PC-9 (cell line): ENCODE data around the gene EDEM2. TPM values are rescaled to one million over a fixed set of nuclear protein-coding genes. Genes with fewer than 3 reads are reported as not detected.
"Not testable (repeated sequence)": the region's sequence is repeated elsewhere in the genome, so short reads cannot be mapped to it uniquely, and the experiment has no call there.

Experiments
- BruUV-seq: library from RNA; stranded (reverse); fragments of 400-500 nt; replicated peaks from 2 replicates; lab custom pipeline; 2021; lab: Mats Ljungman, UMichigan
- CTCF ChIA-PET: fragments of 300-600 bp; sonication (Branson Sonifier 250); formaldehyde crosslinking; loops from one replicate; lab custom pipeline; 2022; ENCODE audit warnings: antibody characterized with exemption; lab: Charles Lee
- POLR2A ChIA-PET: fragments of 300-600 bp; sonication (Branson Sonifier 250); formaldehyde crosslinking; loops from one replicate; lab custom pipeline; 2022; ENCODE audit warnings: antibody characterized with exemption; ENCODE audit not compliant: unreplicated experiment; lab: Charles Lee
- DNase-seq, 2 experiments: peaks; one replicate each; pipeline versions ENCODE4 v3.0.0 to v3.0.0-alpha.2; 2015 to 2022; ENCODE audit warnings: mixed read lengths in 1 of 2
- H2AFZ ChIP-seq: fragments of 200-600 bp; sonication (generic); 2 replicates; pipeline ENCODE4 v1.8.1; 2017; ENCODE audit warnings: antibody characterized with exemption
- H3F3A ChIP-seq: fragments of 200-600 bp; sonication (generic); 2 replicates; pipeline ENCODE4 v1.8.1; 2017; ENCODE audit warnings: antibody characterized with exemption, mild to moderate bottlenecking, low read depth; ENCODE audit not compliant: insufficient read depth
- H3K27ac ChIP-seq: fragments of 200-600 bp; sonication (generic); 2 replicates; pipeline ENCODE4 v1.6.1; 2016; ENCODE audit warnings: mixed run types
- H3K27me3 ChIP-seq: fragments of 200-600 bp; sonication (generic); 2 replicates; pipeline ENCODE4 v1.6.1; 2016; ENCODE audit warnings: low read depth, mixed run types; ENCODE audit not compliant: insufficient read depth
- H3K36me3 ChIP-seq: fragments of 200-600 bp; sonication (generic); 2 replicates; pipeline ENCODE4 v1.6.1; 2016; ENCODE audit warnings: low read depth, mixed run types
- H3K4me1 ChIP-seq: fragments of 200-600 bp; sonication (generic); replicated peaks from 2 replicates; pipeline ENCODE4 v1.6.1; 2016; ENCODE audit warnings: mixed run types; ENCODE audit not compliant: insufficient read depth
- H3K4me2 ChIP-seq: fragments of 200-600 bp; sonication (generic); 2 replicates; pipeline ENCODE4 v1.6.1; 2017; ENCODE audit warnings: mixed run types
- H3K4me3 ChIP-seq: fragments of 200-600 bp; sonication (generic); 2 replicates; pipeline ENCODE4 v1.6.1; 2016; ENCODE audit warnings: mixed run types
- H3K79me2 ChIP-seq: fragments of 200-600 bp; sonication (generic); 2 replicates; pipeline ENCODE4 v1.6.1; 2017; ENCODE audit warnings: low read depth, mixed run types
- H3K9me2 ChIP-seq: fragments of 200-600 bp; sonication (generic); 2 replicates; pipeline ENCODE4 v1.8.1; 2017; ENCODE audit warnings: mild to moderate bottlenecking; ENCODE audit not compliant: insufficient read depth
- H3K9me3 ChIP-seq: fragments of 200-600 bp; sonication (generic); 2 replicates; pipeline ENCODE4 v1.8.1; 2016; ENCODE audit warnings: low read depth; ENCODE audit not compliant: insufficient read depth
- H4K20me1 ChIP-seq: fragments of 200-600 bp; sonication (generic); 2 replicates; pipeline ENCODE4 v1.8.1; 2017; ENCODE audit not compliant: insufficient read depth
- EZH2 ChIP-seq: fragments of 200-600 bp; sonication (generic); IDR thresholded peaks from 2 replicates; pipeline ENCODE4 v1.8.0; 2017; ENCODE audit warnings: antibody characterized with exemption, low read depth
- intact Hi-C: fragments of 100-400 bp; cut with micrococcal nuclease; formaldehyde crosslinking; loops from one replicate; pipeline ENCODE4 v1.10.0; 2022; ENCODE audit not compliant: unreplicated experiment
- total RNA-seq: library from RNA; stranded (reverse); gene quantifications from 2 replicates; pipeline ENCODE4 v1.2.3, GENCODE V29; 2021
- TF ChIP-seq, protein P1 (sequence below): fragments of 200-600 bp; sonication (generic); conservative IDR thresholded peaks from 2 replicates; pipeline ENCODE4 v1.6.1; 2017; ENCODE audit warnings: mixed run types, antibody characterized with exemption, mild to moderate bottlenecking, moderate library complexity

The EDEM2 gene
- total RNA-seq, 1 experiment from 2014 or later, result 34.9 TPM

DNA sequence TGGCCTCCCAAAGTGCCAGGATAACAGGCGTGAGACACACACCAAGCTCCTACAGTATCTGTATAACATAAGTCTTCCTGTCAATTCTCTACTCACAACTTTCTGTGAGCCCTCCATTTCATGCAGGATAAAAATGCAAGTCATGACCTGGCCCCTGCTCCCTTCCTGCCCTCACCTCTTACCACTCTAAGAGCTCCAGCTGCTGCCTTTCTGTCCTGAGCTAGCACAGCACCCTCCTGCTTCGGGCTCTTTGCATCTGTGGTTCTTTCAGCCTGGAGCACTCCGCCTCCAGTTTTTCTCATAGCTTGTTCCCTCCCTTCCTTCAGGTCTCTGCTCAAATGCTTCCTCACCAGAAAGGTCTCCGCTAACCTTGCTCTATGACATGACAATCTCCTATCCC is 30.9 kb downstream of the EDEM2 start:
- H3K4me3 ChIP-seq, result no peak overlapping the region
- H3K27me3 ChIP-seq, result no peaks in the 10 kb centered on the region
- H2AFZ ChIP-seq, result no peak overlapping the region
- H3F3A ChIP-seq, result peaks cover 8% of the 10 kb centered on the region
- BruUV-seq, result no TSS peak
- no peak overlapping the region for H3K27ac ChIP-seq
- peaks cover 20% of the 10 kb centered on the region for H3K36me3 ChIP-seq
- no peaks in the 10 kb centered on the region for H4K20me1 ChIP-seq
- H3K4me2 ChIP-seq, result no peak overlapping the region
- CTCF ChIA-PET, result interaction anchor here (0.6 to 0.7 kb wide), 2 partner anchors 20 to 308 kb away, joined by 3 to 21 read pairs; no protein-coding TSS in a partner anchor
- no peaks in the 10 kb centered on the region for H3K9me2 ChIP-seq
- TF ChIP-seq, protein P1, sequence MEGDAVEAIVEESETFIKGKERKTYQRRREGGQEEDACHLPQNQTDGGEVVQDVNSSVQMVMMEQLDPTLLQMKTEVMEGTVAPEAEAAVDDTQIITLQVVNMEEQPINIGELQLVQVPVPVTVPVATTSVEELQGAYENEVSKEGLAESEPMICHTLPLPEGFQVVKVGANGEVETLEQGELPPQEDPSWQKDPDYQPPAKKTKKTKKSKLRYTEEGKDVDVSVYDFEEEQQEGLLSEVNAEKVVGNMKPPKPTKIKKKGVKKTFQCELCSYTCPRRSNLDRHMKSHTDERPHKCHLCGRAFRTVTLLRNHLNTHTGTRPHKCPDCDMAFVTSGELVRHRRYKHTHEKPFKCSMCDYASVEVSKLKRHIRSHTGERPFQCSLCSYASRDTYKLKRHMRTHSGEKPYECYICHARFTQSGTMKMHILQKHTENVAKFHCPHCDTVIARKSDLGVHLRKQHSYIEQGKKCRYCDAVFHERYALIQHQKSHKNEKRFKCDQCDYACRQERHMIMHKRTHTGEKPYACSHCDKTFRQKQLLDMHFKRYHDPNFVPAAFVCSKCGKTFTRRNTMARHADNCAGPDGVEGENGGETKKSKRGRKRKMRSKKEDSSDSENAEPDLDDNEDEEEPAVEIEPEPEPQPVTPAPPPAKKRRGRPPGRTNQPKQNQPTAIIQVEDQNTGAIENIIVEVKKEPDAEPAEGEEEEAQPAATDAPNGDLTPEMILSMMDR, result no peak
- TF ChIP-seq EZH2, result no peak
- no peaks in the 10 kb centered on the region for H3K79me2 ChIP-seq
- intact Hi-C loops, result no loop called here
- no peaks in the 10 kb centered on the region for H3K9me3 ChIP-seq
- no peak for DNase-seq
- H3K4me1 ChIP-seq, result peaks cover 15% of the 10 kb centered on the region
- POLR2A ChIA-PET, result no interaction called here

DNA sequence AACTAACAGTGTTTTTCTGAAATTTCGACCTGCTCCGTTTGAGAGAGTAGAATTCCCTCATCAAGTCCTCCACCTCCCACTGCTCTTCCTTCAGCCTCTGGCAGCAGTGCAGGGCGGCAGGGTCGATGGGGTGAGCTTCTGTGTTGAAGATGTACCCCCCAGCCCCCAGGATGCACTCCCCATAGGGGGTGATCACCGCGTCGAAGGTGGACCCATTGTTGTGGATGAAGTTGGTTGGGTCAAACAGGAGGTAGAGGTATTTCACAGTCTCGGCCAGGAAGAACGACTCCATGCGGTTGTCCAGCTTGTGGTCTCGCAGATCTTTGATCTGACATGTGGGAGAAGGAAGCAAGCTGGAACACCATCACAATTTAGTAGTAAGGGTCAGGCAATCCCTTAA is 31.5 kb downstream of the EDEM2 start:
- no TSS peak for BruUV-seq

DNA sequence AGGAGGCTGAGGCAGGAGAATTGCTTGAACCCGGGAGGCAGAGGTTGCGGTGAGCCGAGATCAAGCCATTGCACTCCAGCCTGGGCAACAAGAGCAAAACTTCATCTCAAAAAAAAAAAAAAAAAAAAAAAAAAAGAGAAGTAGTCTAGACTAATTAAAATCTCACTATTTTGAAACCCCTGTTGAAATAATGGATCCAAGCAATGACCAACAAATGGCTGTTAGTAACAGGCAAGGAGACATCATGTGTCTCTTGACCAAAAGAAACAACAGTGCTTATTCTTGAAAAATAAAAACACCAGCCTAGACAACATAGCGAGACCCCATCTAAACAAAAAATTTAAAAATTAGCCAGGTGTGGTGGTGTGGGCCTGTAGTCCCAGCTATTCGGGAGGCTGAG is 34.9 kb downstream of the EDEM2 start:
- H3K4me2 ChIP-seq, POLR2A ChIA-PET, H3K9me3 ChIP-seq, DNase-seq, H3K27ac ChIP-seq, H4K20me1 ChIP-seq, H3K79me2 ChIP-seq, H3K9me2 ChIP-seq, H3K36me3 ChIP-seq, H3K4me3 ChIP-seq, intact Hi-C loops, BruUV-seq, H3K27me3 ChIP-seq, H2AFZ ChIP-seq: not testable (repeated sequence)
- peaks cover 33% of the 10 kb centered on the region for H3K4me1 ChIP-seq
- H3F3A ChIP-seq, result peaks cover 21% of the 10 kb centered on the region
- CTCF ChIA-PET, result interaction anchor here (0.5 kb wide), 1 partner anchor 16 kb away, joined by 7 read pairs; no protein-coding TSS in a partner anchor

More for the DNA sequence above, 31.5 kb downstream of the EDEM2 start:
- intact Hi-C loops, result no loop called here
- Histone ChIP-seq H3K27me3 (no peaks in the 10 kb centered on the region), H3K4me2 (no peak overlapping the region), H3F3A (peaks cover 14% of the 10 kb centered on the region), H4K20me1 (no peaks in the 10 kb centered on the region), H3K9me2 (no peaks in the 10 kb centered on the region), H2AFZ (no peak overlapping the region), H3K36me3 (peaks cover 20% of the 10 kb centered on the region), H3K27ac (no peak overlapping the region), H3K9me3 (no peaks in the 10 kb centered on the region), H3K4me1 (peaks cover 20% of the 10 kb centered on the region), H3K79me2 (no peaks in the 10 kb centered on the region), H3K4me3 (no peak overlapping the region)
- no peak for TF ChIP-seq EZH2
- TF ChIP-seq, protein P1, result no peak
- DNase-seq, result no peak
- CTCF ChIA-PET, result no interaction called here
- POLR2A ChIA-PET, result interaction anchor here (0.6 kb wide), 1 partner anchor 16 kb away, joined by 14 read pairs; no protein-coding TSS in a partner anchor
